H9 (cell line): Measurements from ENCODE around the gene QPRT. TPM values are rescaled to one million over a fixed set of nuclear protein-coding genes. Genes with fewer than 3 reads are reported as not detected.

Experiments
- total RNA-seq: library from RNA; stranded (reverse); gene quantifications from 2 replicates; pipeline ENCODE4 v1.2.1, GENCODE V29; 2021

The QPRT gene
- total RNA-seq, 1 experiment from 2014 or later: 107 TPM

Other genes starting within 250 kb of the QPRT start
- 9.9 and 12.7 TPM in 2 replicates for gene BOLA2, start 224.8 kb upstream of the QPRT start, total RNA-seq
- gene SLX1B, start 224.6 kb upstream of the QPRT start, total RNA-seq: 78.1 and 82.1 TPM in 2 replicates
- gene SULT1A4, start 219.3 kb upstream of the QPRT start, total RNA-seq: 1.9 and 7.6 TPM in 2 replicates
- gene NPIPB12, start 172.8 kb upstream of the QPRT start, total RNA-seq: 51.3 and 55.1 TPM in 2 replicates
- gene SPN, start 15.9 kb upstream of the QPRT start, total RNA-seq: 0.77 and 1.1 TPM in 2 replicates
- gene C16orf54, start 66.8 kb downstream of the QPRT start, total RNA-seq: not detected in 2 replicates
- gene ZG16, start 99.1 kb downstream of the QPRT start, total RNA-seq: not detected in 2 replicates
- 148 and 151 TPM in 2 replicates for gene KIF22, start 111.6 kb downstream of the QPRT start, total RNA-seq
- gene MAZ, start 127.3 kb downstream of the QPRT start, total RNA-seq: 412 and 414 TPM in 2 replicates
- gene PRRT2, start 133.0 kb downstream of the QPRT start, total RNA-seq: 10.7 and 14.6 TPM in 2 replicates
- gene PAGR1, start 137.0 kb downstream of the QPRT start, total RNA-seq: 65.3 and 67.8 TPM in 2 replicates
- gene MVP, start 141.3 kb downstream of the QPRT start, total RNA-seq: 2.5 and 3.1 TPM in 2 replicates
- 70.0 and 70.6 TPM in 2 replicates for gene CDIPT, start 184.0 kb downstream of the QPRT start, total RNA-seq
- gene SEZ6L2, start 220.4 kb downstream of the QPRT start, total RNA-seq: 44.7 and 50.8 TPM in 2 replicates
- 16.7 and 17.9 TPM in 2 replicates for gene ASPHD1, start 221.3 kb downstream of the QPRT start, total RNA-seq
- 16.8 and 18.3 TPM in 2 replicates for gene KCTD13, start 247.0 kb downstream of the QPRT start, total RNA-seq